Activated CD8-positive, alpha-beta memory T cell treated with anti-CD3 and anti-CD28 coated beads, Interleukin-2, amount 50 U/mL, for 1 hour (primary cell): Measurements from ENCODE around the gene INS.
"Not testable (repeated sequence)": the region's sequence is repeated elsewhere in the genome, so short reads cannot be mapped to it uniquely, and the experiment has no call there.

Experiments used
- DNase-seq: peaks from one replicate; pipeline ENCODE4 v3.0.0-alpha.2; 2020; ENCODE audit errors: extremely low read depth

INS gene

DNA sequence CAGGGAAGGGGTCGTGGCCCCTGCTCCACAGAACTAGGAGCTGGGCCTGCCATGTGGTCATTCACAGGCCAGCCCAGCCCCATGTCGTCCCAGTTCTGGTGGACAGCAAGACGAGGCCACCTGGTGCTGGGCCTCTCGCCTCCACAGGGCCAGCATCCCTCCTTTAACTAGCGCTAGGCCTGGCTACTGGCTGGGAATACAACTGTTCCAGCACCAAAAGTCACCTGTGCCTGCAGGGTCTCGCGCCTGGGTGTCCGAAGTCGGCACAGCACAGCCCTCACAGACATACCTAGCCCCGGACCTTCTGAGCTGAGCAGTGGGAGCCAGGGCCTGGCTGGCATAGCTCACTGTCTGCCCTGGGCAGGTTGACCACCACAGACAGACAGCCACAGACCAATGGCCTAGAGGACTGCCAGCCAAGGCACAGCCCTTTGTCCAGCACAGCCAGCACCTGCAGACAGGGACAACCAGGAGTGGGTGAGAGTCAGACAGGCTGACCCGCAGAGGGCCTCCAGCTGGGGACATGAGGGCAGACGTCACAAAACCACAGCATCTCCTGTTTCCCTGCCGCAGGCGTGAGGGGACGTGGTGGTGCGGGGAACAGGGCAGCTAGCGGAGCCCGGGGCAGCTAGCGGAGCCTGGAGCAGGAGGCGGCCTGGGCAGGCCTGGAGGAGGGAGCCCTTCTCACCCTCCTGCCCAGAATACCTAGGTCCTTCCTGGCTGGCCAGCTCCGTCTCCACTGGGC, 37.8 kb upstream of the INS start:
- no peak for DNase-seq

DNA sequence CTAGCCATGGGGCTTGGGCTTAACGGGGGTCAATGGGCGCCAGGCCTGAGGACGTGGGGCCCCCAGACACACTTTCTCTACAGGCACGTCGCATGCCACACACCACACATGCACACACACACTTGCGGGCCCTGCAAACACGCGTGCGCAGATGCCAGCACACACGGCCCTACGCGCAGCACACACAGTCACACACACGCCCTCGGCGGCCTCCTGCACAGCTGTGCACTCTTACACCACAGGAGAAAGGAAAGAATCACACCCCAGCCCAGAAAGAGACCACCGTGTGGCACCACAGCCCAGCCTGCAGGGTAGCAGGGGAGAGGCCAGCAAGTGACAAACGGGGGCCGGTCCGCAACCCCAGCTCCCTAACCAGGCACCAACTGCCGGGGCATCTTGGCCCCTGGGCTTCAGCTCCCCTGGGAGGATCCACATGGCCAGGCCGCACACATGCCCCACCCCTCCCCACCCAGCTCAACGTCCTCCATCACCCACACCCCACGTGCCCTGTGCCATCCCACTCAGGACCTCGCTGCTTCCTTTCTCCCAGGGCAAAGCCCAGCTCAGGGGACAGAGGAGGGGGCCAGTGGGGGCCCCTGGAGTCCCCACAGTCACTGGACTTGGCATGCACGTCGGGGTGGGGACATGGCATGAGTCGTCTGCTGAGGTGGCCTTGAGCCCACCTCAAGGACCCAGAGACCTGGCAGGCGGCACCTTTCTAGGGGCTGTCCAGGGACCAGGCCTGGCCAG, 36.9 kb upstream of the INS start:
- no peak for DNase-seq

DNA sequence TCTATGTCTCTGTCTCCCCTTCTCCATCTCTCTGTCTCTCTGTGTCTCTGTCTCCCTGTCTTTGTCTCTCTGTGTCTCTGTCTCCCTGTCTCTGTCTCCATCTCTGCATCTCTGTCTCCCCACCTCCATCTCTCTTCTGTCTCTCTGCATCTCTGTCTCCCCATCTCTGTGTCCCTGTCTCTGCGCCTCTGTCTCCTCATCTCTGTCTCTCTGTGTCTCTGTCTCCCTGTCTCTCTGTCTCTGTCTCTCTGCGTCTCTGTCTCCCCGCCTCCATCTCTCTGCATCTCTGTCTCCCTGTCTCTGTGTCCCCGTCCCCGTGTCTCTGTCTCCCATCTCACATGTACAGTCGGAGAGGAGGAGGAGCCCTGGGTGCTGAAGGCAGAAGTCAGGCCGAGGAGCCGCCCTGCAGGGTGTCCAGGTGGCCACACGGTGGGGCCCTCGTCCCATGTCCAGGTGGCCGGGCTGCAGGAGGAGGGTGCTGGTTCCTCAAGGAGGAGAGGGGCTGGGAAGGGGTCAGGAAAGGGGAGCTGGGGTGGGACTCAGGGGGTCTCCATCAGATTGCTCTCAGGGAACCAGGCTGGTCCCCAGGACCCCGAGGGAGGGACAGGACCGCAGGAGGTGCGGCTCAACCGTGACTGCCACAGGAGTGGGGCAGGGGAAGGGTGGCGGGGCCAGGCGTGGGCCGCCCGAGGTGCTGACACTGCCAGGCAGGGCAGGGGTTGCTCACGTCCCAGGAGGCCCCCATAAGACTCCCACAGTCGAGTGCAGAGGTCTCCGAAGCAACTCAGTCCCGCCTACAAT, 36.2 kb upstream of the INS start:
- DNase-seq = peak; percentile 31

- no peak for DNase-seq
Measured at GRCh38 chr11:2195756-2196088, 34.7 kb upstream of the INS start.

DNA sequence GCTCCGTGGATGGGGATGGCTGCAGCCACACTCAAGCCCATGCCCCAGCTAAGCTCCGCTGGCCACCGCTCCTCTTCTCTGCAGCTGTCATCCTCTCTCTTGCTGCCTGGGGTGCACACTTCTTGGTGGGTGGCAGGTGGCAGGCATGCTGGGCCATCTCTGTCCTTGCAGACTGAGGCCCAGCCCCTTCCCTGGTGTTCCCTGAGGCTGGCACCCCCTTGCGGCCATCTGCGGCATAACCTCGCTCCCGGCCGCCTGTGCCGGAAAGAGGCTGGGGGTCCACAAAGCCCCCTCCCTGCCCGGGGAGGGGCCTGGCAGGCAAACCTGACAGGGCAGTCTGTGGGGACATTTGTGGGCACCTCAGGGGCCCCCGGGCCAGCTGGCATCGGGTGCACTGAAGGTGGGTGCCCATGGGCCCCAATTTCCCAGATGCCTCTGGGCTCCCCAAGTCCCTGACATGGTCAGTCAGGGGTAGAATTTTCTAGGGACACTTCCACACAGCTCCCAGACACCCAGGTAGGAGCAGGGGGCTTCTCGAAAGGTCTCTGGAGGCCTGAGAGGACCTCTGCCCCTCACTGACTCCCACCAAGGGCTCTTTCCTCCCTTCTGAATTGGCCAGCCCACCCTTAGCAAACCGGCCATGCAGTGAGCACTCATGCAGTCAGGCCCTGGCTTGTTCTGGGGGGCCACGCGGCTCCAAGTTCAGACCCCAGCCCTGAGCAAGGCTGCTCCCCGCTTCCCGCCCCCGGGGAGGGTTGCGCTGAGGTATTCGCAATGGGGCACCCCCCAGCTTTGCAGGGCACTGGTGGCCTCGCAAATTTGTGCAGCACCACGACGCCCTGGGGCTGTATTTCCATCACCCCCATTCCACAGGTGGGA, 34.1 kb upstream of the INS start:
- DNase-seq = peak; percentile 9

DNA sequence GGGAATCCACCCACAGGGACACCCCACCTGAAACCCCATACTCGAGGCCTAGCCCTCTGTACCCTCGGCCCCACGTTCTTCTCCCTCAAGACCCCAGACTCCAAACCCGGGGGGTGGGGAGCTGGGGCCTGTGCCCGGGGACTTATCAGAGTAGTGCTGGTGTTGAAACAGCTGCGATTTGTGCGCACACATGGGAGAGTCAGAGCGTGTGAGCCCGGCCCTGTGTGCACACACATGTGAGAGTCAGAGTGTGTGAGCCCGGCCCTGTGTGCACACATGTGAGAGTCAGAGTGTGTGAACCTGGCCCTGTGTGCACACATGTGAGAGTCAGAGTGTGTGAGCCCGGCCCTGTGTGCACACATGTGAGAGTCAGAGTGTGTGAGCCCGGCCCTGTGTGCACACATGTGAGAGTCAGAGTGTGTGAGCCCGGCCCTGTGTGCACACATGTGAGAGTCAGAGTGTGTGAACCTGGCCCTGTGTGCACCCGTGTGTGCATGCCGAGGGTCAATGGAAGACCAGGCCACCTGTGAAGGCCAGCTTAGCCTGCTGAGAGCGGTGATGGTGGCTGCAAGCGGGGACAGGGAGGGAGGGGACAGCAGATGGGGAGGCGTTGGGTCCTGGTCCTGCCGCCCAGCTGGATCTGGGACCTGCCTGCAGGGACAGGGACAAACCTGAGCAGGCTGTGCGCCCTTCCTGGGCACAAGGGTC, 33.0 kb upstream of the INS start:
- not testable (repeated sequence) for DNase-seq

DNA sequence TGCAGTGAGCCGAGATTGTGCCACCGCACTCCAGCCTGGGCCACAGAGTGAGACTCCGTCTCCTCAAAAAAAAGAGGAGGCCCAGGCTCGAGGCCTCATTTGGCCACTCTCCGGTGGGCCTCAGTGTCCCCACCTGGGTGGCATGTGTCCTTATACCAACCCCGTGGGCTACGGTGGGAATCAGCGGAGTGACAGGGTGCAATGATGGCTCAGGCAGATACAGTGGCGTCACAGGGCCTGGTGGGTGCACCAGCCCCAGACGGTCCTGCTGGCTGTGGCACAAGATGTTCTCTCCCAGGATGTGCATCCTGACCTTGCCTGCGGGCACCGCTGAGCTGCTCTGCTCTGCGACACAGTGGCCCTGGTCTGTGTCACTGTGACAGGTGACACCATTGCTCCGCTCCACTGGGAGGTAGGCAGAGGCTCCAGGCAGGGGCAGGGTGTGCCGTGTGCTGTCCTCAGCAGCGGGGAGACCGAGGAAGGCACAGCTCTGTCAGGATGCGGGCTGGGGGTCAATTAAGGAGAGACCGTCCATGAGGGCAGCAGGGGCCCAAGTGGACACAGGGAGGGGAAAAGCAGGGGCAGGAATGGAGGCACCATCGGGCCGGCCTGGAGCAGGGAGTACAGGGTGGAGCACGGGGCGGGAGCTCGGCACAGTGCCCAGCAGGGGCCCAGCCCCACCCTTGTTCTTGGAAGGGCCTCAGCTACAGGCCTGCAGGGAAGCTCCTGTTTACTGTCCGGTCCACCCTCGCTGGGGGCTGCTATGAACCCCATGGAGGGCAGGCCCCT, 32.3 kb upstream of the INS start:
- no peak for DNase-seq

- no peak for DNase-seq
Measured at GRCh38 chr11:2192435-2192834, 31.4 kb upstream of the INS start.

- no peak for DNase-seq
Measured at GRCh38 chr11:2191883-2192282, 30.9 kb upstream of the INS start.

DNA sequence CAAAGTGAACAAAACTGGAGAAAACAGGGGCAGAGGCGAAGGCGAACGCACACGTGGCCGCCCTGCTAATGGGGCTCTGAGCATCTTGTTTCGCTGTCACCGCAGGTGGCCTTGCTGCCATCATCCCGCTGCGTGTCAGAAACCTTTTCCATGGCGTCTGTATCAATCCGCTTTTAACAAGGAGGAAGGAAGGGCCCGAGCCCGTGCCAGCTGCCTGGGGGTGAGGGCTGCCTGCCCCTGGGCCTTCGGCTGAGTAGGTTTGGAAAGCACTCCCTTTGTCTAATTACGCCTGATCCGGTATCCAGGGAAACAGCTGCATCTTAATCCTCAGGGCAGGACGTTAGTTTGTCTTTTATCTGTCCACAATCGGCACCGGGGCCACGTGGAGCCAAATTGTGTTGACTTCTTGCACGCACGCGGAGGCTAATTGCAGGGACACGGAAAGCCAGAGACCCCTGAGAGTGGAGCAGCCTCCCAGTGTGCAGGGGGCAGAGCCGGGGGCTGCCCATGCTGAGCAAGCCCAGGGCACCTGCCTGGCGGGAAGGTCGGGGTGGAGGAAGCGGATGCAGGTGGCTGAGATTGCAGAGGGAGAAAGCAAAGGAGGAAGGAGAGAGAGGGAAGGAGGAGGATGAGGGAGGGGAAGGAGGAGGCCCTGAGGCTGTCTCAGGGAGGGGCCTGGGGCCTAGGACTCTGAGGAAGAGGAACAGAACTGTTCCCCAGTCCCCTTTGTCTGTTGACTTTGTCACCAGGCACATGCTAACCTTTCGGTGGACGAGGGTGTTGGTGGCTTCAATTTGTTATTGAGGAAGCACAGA, 29.9 kb upstream of the INS start:
- DNase-seq = no peak

DNA sequence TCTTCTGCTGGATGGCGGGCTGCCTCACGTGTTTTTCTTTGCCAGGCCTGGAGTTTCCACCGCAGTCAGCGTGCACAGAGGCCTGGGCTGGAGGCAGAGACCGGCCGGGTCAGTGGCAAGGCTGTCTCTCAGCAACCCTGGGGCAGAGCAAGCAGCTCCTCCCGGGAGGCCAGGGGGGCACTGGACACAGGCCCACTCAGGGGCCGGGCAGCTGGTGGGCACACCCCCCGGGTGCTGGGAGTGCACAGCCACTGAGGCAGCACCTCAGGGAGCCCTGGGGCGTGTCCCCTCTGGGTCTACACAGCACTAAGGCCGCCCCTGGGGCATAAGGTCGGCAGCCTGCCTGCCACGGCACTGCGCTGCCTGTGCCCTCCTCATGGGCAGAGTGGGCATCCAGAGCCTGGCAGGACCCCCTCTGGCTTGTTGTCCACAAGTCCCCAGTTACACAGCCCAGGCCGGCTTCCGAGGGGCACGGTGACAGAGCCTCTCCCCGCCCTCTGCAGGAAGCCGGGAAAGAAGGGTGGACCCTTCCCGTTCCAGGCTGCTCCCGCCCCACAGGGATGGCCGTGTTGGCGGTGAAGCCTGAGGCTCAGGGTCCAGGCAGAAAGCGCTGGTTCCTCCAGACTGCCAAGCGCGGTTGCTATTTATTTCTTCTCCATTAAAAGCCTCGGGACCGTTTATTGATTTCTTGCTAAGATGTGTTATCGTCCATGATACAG, 29.1 kb upstream of the INS start:
- DNase-seq = no peak

- DNase-seq = no peak
Measured at GRCh38 chr11:2188745-2189144, 27.7 kb upstream of the INS start.

DNA sequence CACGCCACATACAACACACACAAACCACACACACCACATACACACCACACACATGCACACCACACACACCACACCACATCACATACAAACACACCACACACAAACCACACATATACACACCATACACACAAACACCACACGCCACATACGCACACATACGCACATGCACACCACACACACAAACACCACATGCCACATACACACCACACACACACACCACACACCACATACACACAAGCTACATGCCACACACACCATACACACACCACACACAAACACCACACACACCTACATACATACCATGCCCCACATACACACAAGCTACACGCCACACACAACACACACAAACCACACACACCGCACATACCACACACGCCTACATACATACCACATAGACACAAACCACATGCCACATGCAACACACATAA, 26.3 kb upstream of the INS start:
- no peak for DNase-seq

DNA sequence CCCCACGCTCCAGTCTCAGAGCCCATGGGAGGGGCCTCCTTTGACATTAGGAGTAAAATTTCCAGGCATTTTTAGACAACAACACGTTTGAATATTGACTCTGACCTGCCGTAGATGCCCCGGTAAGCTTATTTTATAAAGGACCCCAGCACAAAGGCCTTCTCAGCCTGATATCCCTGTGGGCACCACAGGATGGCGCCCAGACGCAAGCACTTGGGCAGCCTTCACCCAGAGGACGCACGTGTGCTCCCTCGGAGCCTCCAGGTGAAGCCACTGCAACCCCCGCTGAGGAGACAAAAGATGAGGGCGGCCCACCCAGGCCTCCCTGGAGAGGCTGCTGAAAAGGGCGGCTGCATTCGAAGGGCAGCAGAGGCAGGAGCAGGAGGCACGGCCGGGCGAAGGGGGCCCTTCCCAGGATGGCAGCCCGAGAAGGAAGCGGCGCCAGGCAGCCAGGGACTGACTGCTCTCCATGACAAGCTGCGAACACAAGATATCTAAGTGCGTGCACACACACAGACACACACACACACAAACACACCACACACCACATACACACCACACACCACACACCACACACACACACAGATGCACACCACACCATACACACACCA, 25.8 kb upstream of the INS start:
- DNase-seq = no peak

- DNase-seq = no peak
Measured at GRCh38 chr11:2185324-2186085, 24.5 kb upstream of the INS start.

- no peak for DNase-seq
Measured at GRCh38 chr11:2182692-2183474, 21.9 kb upstream of the INS start.

DNA sequence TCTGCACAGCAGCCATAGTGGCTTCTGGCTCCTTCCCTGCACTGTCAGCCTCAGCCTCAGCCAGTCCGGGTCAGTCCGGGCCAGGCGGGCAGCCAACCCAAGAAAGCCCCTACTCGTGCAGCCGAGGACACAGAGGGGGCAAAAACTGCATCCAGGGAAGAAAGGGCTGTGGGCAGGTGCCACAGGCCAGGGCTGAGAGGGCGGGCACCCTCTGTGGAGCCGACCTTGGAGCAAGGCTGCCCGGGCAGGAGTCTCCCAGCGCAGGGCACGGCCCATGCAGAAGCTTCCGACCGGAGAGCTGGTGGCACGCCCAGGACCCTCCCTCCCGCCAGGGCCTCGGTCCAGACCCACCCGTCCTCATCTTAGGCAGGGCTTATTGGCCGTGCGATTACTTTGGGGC, 21.1 kb upstream of the INS start:
- no peak for DNase-seq
